ENCODE measurements around the gene PPP6R2. TPM values are rescaled to one million over a fixed set of nuclear protein-coding genes. Genes with fewer than 3 reads are reported as not detected.

Gene PPP6R2
- total RNA-seq, 1 donor from 2014 or later: 65.4 TPM

- ATAC-seq (no peak), DNase-seq (ENCODE audit: low spot score) (no peak)
Observed at GRCh38 chr22:50440544-50441249, 97.6 kb downstream of the PPP6R2 start.

GRCh38 chr22:50441428-50441993 is 98.4 kb downstream of the PPP6R2 start:
- no peak for ATAC-seq
- no peak for DNase-seq (ENCODE audit: low spot score)

- DNase-seq (ENCODE audit: low spot score) (no peak), ATAC-seq (no peak)
Observed at GRCh38 chr22:50443197-50443596, 100.1 kb downstream of the PPP6R2 start.

GRCh38 chr22:50443801-50444625 is 100.9 kb downstream of the PPP6R2 start:
- ATAC-seq (no peak), DNase-seq (ENCODE audit: low spot score) (no peak)

- peak; percentile 5 for ATAC-seq
- DNase-seq (ENCODE audit: low spot score): no peak
Observed at GRCh38 chr22:50444663-50445062, 101.5 kb downstream of the PPP6R2 start.

GRCh38 chr22:50445071-50445879 is 102.1 kb downstream of the PPP6R2 start:
- ATAC-seq (no peak), DNase-seq (ENCODE audit: low spot score) (no peak)

GRCh38 chr22:50445880-50446707 is 103.0 kb downstream of the PPP6R2 start:
- no peak for DNase-seq (ENCODE audit: low spot score)

GRCh38 chr22:50446708-50447575 is 103.8 kb downstream of the PPP6R2 start:
- DNase-seq (ENCODE audit: low spot score) (no peak), ATAC-seq (peak; percentile 27)

More at GRCh38 chr22:50445880-50446707, 103.0 kb downstream of the PPP6R2 start:
- peak; percentile 1 for ATAC-seq

GRCh38 chr22:50447576-50448551 is 104.7 kb downstream of the PPP6R2 start:
- ATAC-seq (peak; percentile 6), DNase-seq (ENCODE audit: low spot score) (no peak)

GRCh38 chr22:50452649-50453048 is 109.5 kb downstream of the PPP6R2 start:
- ATAC-seq: no peak

GRCh38 chr22:50454556-50455075 is 111.5 kb downstream of the PPP6R2 start:
- DNase-seq (ENCODE audit: low spot score) (no peak), ATAC-seq (no peak)

More at GRCh38 chr22:50452649-50453048, 109.5 kb downstream of the PPP6R2 start:
- DNase-seq (ENCODE audit: low spot score): no peak

GRCh38 chr22:50455201-50455600 is 112.1 kb downstream of the PPP6R2 start:
- ATAC-seq (no peak), DNase-seq (ENCODE audit: low spot score) (no peak)

GRCh38 chr22:50456026-50456425 is 112.9 kb downstream of the PPP6R2 start:
- DNase-seq (ENCODE audit: low spot score) (no peak), ATAC-seq (no peak)

- no peak for DNase-seq (ENCODE audit: low spot score)
- ATAC-seq: peak; percentile 25
Observed at GRCh38 chr22:50456466-50457234, 113.5 kb downstream of the PPP6R2 start.

GRCh38 chr22:50459016-50459415 is 115.9 kb downstream of the PPP6R2 start:
- ATAC-seq (no peak), DNase-seq (ENCODE audit: low spot score) (no peak)

- ATAC-seq (peak; percentile 5), DNase-seq (ENCODE audit: low spot score) (no peak)
Observed at GRCh38 chr22:50459496-50460140, 116.5 kb downstream of the PPP6R2 start.

Data from left lobe of liver (tissue), 2 donors.